ENCODE measurements around the gene WIPI1.

DNA sequence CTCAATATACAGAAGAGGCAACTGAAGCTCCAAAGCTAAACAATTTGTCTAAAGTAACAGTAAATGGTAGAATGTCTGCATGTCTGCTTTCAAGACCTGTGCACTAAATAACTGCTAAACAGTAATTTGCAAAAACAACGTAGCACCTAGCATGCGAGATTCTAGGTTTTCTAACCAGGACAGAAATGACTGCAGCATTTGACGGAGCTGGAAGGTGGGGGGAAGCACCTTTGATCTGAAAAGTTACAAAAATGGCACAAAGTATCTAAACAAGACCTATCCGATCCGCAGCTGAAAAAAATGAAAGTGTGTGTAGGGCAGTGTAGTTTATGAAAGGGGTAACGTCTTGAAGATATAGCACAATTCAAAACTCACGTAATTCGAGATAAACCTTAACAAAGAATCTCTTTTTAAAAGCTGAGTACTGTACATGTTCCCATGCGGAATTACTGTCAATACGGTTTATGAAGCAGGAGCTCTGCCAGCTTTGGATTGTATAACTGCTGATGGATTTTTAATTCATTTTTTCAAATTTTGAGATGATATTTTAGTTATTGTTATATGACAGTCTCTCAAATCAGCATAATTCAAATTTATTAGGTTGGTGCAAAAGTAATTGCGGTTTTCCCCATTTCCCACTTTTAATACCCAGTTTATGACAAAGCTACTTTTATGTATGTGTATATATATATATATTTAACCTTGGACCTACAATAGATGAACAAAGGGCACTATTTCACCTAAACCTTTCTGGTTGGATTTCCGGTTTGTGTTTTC, 1.2 kb upstream of the WIPI1 start:
- TF ChIP-seq, protein P1, sequence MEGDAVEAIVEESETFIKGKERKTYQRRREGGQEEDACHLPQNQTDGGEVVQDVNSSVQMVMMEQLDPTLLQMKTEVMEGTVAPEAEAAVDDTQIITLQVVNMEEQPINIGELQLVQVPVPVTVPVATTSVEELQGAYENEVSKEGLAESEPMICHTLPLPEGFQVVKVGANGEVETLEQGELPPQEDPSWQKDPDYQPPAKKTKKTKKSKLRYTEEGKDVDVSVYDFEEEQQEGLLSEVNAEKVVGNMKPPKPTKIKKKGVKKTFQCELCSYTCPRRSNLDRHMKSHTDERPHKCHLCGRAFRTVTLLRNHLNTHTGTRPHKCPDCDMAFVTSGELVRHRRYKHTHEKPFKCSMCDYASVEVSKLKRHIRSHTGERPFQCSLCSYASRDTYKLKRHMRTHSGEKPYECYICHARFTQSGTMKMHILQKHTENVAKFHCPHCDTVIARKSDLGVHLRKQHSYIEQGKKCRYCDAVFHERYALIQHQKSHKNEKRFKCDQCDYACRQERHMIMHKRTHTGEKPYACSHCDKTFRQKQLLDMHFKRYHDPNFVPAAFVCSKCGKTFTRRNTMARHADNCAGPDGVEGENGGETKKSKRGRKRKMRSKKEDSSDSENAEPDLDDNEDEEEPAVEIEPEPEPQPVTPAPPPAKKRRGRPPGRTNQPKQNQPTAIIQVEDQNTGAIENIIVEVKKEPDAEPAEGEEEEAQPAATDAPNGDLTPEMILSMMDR (IDR thresholded peaks at IDR 0.05; ENCODE audit: insufficient read depth, low read length): no peak
- TF ChIP-seq, protein P2, sequence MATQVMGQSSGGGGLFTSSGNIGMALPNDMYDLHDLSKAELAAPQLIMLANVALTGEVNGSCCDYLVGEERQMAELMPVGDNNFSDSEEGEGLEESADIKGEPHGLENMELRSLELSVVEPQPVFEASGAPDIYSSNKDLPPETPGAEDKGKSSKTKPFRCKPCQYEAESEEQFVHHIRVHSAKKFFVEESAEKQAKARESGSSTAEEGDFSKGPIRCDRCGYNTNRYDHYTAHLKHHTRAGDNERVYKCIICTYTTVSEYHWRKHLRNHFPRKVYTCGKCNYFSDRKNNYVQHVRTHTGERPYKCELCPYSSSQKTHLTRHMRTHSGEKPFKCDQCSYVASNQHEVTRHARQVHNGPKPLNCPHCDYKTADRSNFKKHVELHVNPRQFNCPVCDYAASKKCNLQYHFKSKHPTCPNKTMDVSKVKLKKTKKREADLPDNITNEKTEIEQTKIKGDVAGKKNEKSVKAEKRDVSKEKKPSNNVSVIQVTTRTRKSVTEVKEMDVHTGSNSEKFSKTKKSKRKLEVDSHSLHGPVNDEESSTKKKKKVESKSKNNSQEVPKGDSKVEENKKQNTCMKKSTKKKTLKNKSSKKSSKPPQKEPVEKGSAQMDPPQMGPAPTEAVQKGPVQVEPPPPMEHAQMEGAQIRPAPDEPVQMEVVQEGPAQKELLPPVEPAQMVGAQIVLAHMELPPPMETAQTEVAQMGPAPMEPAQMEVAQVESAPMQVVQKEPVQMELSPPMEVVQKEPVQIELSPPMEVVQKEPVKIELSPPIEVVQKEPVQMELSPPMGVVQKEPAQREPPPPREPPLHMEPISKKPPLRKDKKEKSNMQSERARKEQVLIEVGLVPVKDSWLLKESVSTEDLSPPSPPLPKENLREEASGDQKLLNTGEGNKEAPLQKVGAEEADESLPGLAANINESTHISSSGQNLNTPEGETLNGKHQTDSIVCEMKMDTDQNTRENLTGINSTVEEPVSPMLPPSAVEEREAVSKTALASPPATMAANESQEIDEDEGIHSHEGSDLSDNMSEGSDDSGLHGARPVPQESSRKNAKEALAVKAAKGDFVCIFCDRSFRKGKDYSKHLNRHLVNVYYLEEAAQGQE (IDR thresholded peaks at IDR 0.05; ENCODE audit: insufficient replicate concordance, low read depth): no peak
- no peak for TF ChIP-seq POLR2AphosphoS5 (IDR thresholded peaks at IDR 0.05; ENCODE audit: low read depth)
- TF ChIP-seq GABPA (IDR thresholded peaks at IDR 0.05; ENCODE audit: low read depth): no peak

All from HL-60 (cell line).